Measurements from ENCODE around the gene ANKS4B. TPM values are rescaled to one million over a fixed set of nuclear protein-coding genes. Genes with fewer than 3 reads are reported as not detected.
A peak's percentile ranks its signal among the peaks of the same experiment; 100 is the strongest.
"Not testable (repeated sequence)": the region's sequence is repeated elsewhere in the genome, so short reads cannot be mapped to it uniquely, and the experiment has no call there.

ANKS4B gene
- total RNA-seq, 2 experiments from 2014 or later: not detected

- no peak for DNase-seq
- no peak for ATAC-seq
- peaks cover 76% of the 10 kb centered on the region for H3K27me3 Mint-ChIP-seq
- H3K4me1 Mint-ChIP-seq: peaks cover 3% of the 10 kb centered on the region
- no peak overlapping the region for H3K4me3 Mint-ChIP-seq
- H3K9me3 Mint-ChIP-seq (ENCODE audit: low read depth): no peaks in the 10 kb centered on the region
- no peak overlapping the region for H3K27ac Mint-ChIP-seq
- no peaks in the 10 kb centered on the region for H3K36me3 Mint-ChIP-seq
- CTCF ChIA-PET: interaction anchor here (1.8 to 2.1 kb wide), 2 partner anchors 12 to 88 kb away, joined by 5 to 8 read pairs; no protein-coding TSS in a partner anchor
Observed at GRCh38 chr16:21277045-21277926, 43.8 kb downstream of the ANKS4B start.

GRCh38 chr16:21277927-21278706 lies 44.6 kb downstream of the ANKS4B start, which contains the start of gene CRYM:
Gene CRYM, minus strand, starts transcription at chr16:21278290. Its CDS starts 39 bp downstream, at chr16:21278251.
- Mint-ChIP-seq H3K36me3 (no peaks in the 10 kb centered on the region), H3K27me3 (peaks cover 76% of the 10 kb centered on the region), H3K4me1 (peaks cover 3% of the 10 kb centered on the region), H3K27ac (no peak within 1 kb of the TSS), H3K4me3 (no peak within 1 kb of the TSS), H3K9me3 (ENCODE audit: low read depth) (no peaks in the 10 kb centered on the region)
- ATAC-seq (peak; percentile 94), DNase-seq (peak; percentile 54)
- CTCF ChIA-PET: interaction anchor here (2.1 kb wide), 1 partner anchor 89 kb away, joined by 8 read pairs; no protein-coding TSS in a partner anchor

- no peak overlapping the region for H3K4me3 Mint-ChIP-seq
- H3K36me3 Mint-ChIP-seq: peaks cover 3% of the 10 kb centered on the region
- peaks cover 79% of the 10 kb centered on the region for H3K27me3 Mint-ChIP-seq
- H3K4me1 Mint-ChIP-seq: peaks cover 8% of the 10 kb centered on the region
- CTCF ChIA-PET: interaction anchor here (0.9 kb wide), 1 partner anchor 120 kb away, joined by 3 read pairs; no protein-coding TSS in a partner anchor
- no peaks in the 10 kb centered on the region for H3K9me3 Mint-ChIP-seq (ENCODE audit: low read depth)
- H3K27ac Mint-ChIP-seq: no peak overlapping the region
- ATAC-seq (no peak), DNase-seq (no peak)
Observed at GRCh38 chr16:21279501-21279900, 46.0 kb downstream of the ANKS4B start.

GRCh38 chr16:21281698-21282389 lies 48.3 kb downstream of the ANKS4B start:
- Mint-ChIP-seq H3K4me3 (no peak overlapping the region), H3K27me3 (peaks cover 70% of the 10 kb centered on the region), H3K4me1 (peaks cover 8% of the 10 kb centered on the region), H3K9me3 (ENCODE audit: low read depth) (no peaks in the 10 kb centered on the region), H3K36me3 (peaks cover 3% of the 10 kb centered on the region), H3K27ac (no peak overlapping the region)
- no peak for DNase-seq
- ATAC-seq: no peak
- CTCF ChIA-PET: interaction anchor here (1.5 kb wide), 1 partner anchor 19 kb away, joined by 3 read pairs; no protein-coding TSS in a partner anchor

- no peak overlapping the region for H3K4me3 Mint-ChIP-seq
Observed at GRCh38 chr16:21283521-21284289, 50.2 kb downstream of the ANKS4B start.

GRCh38 chr16:21284414-21284813 lies 50.9 kb downstream of the ANKS4B start:
- no peak overlapping the region for H3K27ac Mint-ChIP-seq
- ATAC-seq: no peak
- CTCF ChIA-PET: no interaction called here
- H3K4me1 Mint-ChIP-seq: peaks cover 5% of the 10 kb centered on the region
- H3K36me3 Mint-ChIP-seq: peaks cover 3% of the 10 kb centered on the region
- no peak overlapping the region for H3K4me3 Mint-ChIP-seq
- H3K9me3 Mint-ChIP-seq (ENCODE audit: low read depth): no peaks in the 10 kb centered on the region
- no peak for DNase-seq
- peaks cover 60% of the 10 kb centered on the region for H3K27me3 Mint-ChIP-seq

More at GRCh38 chr16:21283521-21284289, 50.2 kb downstream of the ANKS4B start:
- peaks cover 65% of the 10 kb centered on the region for H3K27me3 Mint-ChIP-seq
- ATAC-seq (no peak), DNase-seq (no peak)
- peaks cover 3% of the 10 kb centered on the region for H3K36me3 Mint-ChIP-seq
- no peaks in the 10 kb centered on the region for H3K9me3 Mint-ChIP-seq (ENCODE audit: low read depth)
- CTCF ChIA-PET: no interaction called here
- H3K4me1 Mint-ChIP-seq: peaks cover 5% of the 10 kb centered on the region
- H3K27ac Mint-ChIP-seq: no peak overlapping the region

- Mint-ChIP-seq H3K27me3 (peaks cover 58% of the 10 kb centered on the region), H3K4me3 (no peak overlapping the region), H3K36me3 (peaks cover 3% of the 10 kb centered on the region), H3K4me1 (peaks cover 5% of the 10 kb centered on the region), H3K9me3 (ENCODE audit: low read depth) (no peaks in the 10 kb centered on the region), H3K27ac (no peak overlapping the region)
- no peak for DNase-seq
- CTCF ChIA-PET: interaction anchor here (0.7 kb wide), 1 partner anchor 225 kb away, joined by 4 read pairs; no protein-coding TSS in a partner anchor
- no peak for ATAC-seq
Observed at GRCh38 chr16:21285314-21285713, 51.8 kb downstream of the ANKS4B start.

- H3K9me3 Mint-ChIP-seq (ENCODE audit: low read depth); H3K36me3 Mint-ChIP-seq; H3K27ac Mint-ChIP-seq; CTCF ChIA-PET; H3K4me1 Mint-ChIP-seq; H3K4me3 Mint-ChIP-seq; ATAC-seq; DNase-seq: not testable (repeated sequence)
- H3K27me3 Mint-ChIP-seq: peaks cover 65% of the 10 kb centered on the region
Observed at GRCh38 chr16:21289789-21290188, 56.3 kb downstream of the ANKS4B start.

GRCh38 chr16:21300309-21301167 lies 67.0 kb downstream of the ANKS4B start:
- peaks cover 69% of the 10 kb centered on the region for H3K27me3 Mint-ChIP-seq
- peak overlapping the region; percentile 31 for H3K27ac Mint-ChIP-seq
- peak overlapping the region; percentile 87 for H3K4me3 Mint-ChIP-seq
- H3K9me3 Mint-ChIP-seq (ENCODE audit: low read depth): no peaks in the 10 kb centered on the region
- DNase-seq (peak; percentile 70), ATAC-seq (peak; percentile 70)
- H3K36me3 Mint-ChIP-seq: no peaks in the 10 kb centered on the region
- CTCF ChIA-PET: interaction anchor here (0.5 to 2.9 kb wide), 8 partner anchors 19 to 1000 kb away, joined by 3 to 16 read pairs (median 3); no protein-coding TSS in a partner anchor
- H3K4me1 Mint-ChIP-seq: peaks cover 17% of the 10 kb centered on the region

- CTCF ChIA-PET: interaction anchor here (0.7 to 2.9 kb wide), 7 partner anchors 19 to 999 kb away, joined by 3 to 16 read pairs (median 3); no protein-coding TSS in a partner anchor
- peak overlapping the region; percentile 87 for H3K4me3 Mint-ChIP-seq
- H3K9me3 Mint-ChIP-seq (ENCODE audit: low read depth): no peaks in the 10 kb centered on the region
- no peaks in the 10 kb centered on the region for H3K36me3 Mint-ChIP-seq
- peaks cover 17% of the 10 kb centered on the region for H3K4me1 Mint-ChIP-seq
- peak; percentile 65 for DNase-seq
- H3K27ac Mint-ChIP-seq: peak overlapping the region; percentile 8
- peaks cover 74% of the 10 kb centered on the region for H3K27me3 Mint-ChIP-seq
- ATAC-seq: peak; percentile 79
Observed at GRCh38 chr16:21301168-21301894, 67.8 kb downstream of the ANKS4B start.

- H3K27me3 Mint-ChIP-seq: peaks cover 78% of the 10 kb centered on the region
- CTCF ChIA-PET: interaction anchor here (2.0 to 2.9 kb wide), 2 partner anchors 113 to 145 kb away, joined by 9 to 16 read pairs; no protein-coding TSS in a partner anchor
- H3K36me3 Mint-ChIP-seq: no peaks in the 10 kb centered on the region
- no peak for DNase-seq
- no peaks in the 10 kb centered on the region for H3K9me3 Mint-ChIP-seq (ENCODE audit: low read depth)
- no peak for ATAC-seq
- peak overlapping the region; percentile 87 for H3K4me3 Mint-ChIP-seq
- no peak overlapping the region for H3K27ac Mint-ChIP-seq
- peaks cover 17% of the 10 kb centered on the region for H3K4me1 Mint-ChIP-seq
Observed at GRCh38 chr16:21301895-21302291, 68.4 kb downstream of the ANKS4B start.
